ENCODE data around the gene ADAMTSL5.

The ADAMTSL5 gene

GRCh38 chr19:1495051-1495798 is 17.6 kb downstream of the ADAMTSL5 start:
- no peak for DNase-seq

DNA sequence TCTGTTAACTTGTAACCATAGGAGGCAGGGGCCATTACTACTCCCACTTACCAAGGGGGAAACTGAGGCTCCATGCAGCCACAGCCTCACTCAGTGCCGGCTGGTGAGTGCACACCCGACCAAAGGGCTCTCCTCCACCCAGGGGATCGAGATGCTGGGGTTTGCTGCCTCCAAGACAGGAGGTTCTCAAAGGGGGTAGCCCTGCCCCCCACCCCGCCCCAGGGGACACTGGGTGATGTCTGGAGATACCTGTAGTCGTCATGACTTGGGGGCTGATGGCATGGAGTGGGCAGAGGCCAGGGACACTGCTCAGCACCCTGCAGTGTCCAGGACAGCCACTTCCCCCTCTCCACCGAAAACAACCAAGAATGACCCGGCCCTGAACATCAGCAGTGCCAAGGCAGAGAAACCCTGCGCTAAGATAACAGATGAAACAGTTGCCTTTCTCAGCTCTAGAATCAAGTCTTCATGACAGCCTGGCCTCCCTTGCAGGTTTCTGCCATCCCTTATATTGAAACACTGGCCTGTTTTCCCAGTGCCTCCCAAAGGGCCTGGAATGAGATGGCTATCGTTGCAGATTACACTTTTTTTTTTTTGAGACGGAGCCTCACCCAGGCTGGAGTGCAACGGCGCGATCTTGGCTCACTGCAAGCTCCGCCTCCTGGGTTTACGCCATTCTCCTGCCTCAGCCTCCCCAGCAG is 18.6 kb downstream of the ADAMTSL5 start:
- DNase-seq: no peak

- no peak for DNase-seq
Measured at GRCh38 chr19:1492474-1493006, 20.3 kb downstream of the ADAMTSL5 start.

GRCh38 chr19:1491849-1492170 is 21.0 kb downstream of the ADAMTSL5 start:
- no peak for DNase-seq

- DNase-seq: no peak
Measured at GRCh38 chr19:1491114-1491848, 21.5 kb downstream of the ADAMTSL5 start, which contains the start of gene REEP6. REEP6 (plus strand) TSS chr19:1491181; CDS start chr19:1491270, 89 bp downstream.

DNA sequence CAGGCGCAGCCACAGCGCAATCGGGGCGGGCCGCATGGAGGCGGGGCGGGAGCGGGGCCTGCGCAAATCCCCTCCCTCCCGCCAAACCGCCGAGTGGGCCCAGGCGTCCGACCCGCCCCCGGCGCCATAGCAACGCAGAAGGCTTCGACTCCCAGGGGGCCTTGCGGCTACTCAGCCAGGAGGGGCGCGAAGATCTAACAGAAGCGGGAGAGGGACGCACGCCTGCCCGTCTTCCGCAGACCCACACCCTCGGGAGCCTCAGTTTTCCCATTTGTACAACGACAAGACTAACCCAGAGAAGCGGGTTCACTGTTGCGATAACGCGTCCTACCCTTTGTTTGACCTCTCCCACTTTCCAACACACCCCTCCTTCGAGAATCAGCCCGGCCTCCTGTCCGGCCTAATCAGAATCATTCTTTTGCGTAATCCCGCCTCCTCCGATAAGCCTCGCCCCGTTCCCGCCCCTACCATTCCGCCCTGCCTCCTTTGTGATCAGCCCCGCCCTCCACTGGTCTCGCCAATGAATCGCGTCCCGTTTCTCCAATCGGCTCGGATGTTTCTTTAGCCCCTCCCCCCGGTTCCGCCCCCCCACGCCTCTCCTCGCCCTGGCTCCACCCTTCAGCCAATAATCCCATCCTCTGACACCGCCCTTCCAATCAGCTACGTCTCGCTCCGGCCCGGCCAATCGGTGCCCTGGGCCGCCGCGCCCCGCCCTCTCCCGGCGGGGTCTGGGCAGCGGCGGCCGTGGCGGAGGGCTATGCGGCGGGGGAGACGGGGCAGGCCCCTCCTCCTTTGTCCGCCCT is 22.3 kb downstream of the ADAMTSL5 start, which contains the start of gene PCSK4:
Gene PCSK4, minus strand, starts transcription at position 40 of the 803 bp plus-strand sequence. Its CDS starts 4 bp downstream, at position 36.
- peak; percentile 99 to 100 for DNase-seq

DNA sequence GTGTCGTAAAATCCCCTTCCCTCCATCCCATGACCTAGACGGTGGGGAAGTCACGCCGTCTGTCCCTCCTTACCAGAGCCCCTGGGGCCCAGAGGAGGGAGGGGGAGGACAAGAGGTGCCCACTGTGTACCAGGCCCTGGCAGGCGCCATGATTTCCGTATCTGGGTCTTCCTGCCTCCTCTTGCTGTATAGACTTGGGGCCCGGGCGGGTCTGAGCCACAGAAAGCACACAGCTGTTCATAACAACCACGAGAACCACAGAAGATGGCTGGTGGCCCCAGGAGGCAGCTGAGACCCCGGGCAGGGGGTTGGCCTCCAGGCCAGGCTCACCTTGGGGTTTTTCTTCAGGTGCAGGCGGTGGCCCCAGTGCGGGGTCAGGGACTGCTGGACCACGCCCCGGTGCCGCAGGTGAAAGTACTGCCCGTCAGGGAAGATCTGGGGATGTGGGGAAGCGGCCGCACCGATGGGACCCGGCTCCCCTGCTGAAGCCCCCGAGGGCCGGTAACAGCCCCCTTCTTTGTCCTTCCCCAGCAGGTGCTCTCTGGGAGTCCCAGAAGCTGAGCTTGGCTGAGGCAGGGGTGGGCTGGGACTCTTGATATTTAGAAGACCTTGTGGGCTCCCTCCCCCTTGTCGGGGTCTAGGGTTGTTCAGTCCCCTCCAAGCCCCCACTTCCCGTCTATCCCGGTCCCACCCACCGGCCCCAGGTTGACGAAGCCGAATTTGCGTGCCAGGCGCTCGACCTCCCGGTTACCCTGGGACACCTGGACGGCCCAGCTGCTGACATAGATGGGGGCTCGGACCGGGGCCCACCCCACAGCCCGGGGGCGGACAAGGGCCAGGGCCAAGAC is 23.1 kb downstream of the ADAMTSL5 start:
- no peak for DNase-seq

DNA sequence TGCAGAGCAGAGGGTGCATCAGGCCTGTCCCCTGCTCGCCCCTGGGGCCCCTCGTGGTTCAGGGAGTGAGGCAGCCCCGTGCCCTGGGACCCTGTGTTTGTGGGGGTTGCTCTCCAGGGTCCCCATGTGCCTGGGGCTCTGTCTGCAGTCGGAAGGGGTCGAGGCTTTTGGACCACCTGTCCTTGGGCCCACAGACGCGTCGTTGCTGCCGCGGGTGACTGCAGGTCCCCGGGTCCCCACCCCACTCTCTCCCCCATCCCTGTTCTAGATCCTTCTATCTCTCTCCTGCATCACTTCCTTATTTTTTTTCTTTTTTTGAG is 24.6 kb downstream of the ADAMTSL5 start:
- no peak for DNase-seq

DNA sequence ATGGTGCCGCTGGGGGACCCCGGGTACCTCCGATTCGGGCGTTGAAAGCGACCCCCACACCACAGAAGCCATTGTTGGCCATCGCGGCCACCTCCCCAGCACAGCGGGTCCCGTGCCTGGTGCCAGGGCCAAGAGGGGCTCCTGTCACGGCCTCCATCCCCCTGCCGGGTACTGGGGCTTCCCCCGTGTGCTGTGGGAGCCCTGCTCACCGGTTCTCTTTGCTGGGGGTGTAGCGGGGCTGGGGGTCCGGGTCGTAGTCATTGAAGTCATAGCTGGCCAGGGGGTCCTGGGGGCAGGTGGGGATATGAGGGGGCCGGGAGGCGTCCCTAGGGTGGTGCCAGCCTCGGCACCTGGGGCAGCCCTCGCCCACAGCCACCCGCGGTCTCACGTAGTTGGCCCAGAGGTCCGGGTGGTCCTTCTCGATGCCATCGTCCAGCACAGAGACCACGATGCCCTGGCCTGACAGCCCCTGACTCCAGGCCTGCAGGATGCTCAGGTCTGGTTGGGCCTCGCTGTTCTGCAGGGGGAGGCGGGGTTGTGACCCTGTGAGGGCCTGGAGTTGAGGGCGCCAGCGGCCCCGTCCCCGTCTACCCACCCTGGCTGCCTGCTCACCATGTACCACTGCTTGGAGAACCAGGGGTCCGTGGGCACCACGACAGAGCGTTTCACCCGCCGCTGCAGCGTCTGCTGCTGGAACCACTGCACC is 25.1 kb downstream of the ADAMTSL5 start:
- no peak for DNase-seq

DNA sequence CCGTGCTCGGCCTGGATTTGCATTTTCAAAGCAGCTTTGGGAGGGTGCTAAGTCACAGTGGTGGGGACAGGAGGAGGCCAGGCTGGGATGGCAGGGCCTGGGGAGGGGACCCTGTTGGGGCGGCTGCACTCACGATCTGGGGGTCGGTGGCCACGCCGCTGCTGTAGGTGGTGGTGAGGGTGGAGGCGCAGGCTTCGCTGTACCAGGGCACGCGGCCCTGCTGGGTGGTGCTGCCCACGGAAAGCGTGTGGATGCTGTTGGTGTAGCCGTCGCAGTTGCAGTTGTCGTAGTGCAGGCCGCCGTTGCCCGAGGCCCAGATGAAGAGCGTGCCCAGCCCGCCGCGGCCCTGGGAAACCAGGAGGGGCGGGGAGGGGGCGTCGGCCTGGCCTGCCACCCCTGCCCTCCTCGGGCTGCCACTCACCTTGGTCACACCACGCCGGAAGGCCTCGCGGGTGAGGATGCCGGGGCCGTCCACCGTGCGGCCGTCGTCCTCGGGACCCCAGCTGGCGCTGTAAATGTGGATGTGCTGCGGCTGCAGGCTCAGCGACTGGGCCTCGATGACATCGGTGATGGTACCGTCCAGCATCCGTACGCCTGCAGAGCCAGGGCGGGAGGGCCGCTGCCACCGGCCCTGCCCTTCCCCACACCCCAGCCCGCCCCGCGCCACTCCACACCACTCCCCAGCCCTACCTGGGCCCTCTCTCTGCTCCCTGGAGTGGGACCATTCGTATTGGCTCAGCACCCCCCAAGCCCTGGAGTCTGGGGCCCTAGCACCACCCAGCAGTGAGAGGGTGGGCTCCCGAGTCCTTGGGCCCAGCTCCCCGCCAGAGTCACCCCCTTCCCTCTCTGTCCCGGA is 25.9 kb downstream of the ADAMTSL5 start:
- DNase-seq: no peak

DNA sequence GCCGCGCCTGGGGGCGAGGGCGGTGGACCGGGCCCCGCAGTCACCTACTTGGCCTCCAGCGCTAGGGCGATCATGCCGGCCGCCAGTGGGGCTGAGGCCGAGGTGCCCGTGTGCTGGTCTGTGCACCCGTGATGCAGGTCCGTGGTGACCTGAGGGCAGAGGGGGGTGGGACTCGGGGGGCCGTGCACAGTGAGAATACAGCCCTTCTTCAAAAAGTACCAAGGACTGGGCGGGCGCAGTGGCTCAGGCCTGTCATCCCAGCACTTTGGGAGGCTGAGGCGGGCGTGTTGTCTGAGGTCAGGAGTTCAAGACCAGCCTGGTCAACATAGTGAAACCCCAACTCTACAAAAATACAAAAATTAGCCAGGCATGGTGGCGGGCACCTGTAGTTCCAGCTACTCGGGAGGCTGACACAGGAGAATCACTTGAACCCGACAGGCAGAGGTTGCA is 28.8 kb downstream of the ADAMTSL5 start:
- DNase-seq: no peak

DNA sequence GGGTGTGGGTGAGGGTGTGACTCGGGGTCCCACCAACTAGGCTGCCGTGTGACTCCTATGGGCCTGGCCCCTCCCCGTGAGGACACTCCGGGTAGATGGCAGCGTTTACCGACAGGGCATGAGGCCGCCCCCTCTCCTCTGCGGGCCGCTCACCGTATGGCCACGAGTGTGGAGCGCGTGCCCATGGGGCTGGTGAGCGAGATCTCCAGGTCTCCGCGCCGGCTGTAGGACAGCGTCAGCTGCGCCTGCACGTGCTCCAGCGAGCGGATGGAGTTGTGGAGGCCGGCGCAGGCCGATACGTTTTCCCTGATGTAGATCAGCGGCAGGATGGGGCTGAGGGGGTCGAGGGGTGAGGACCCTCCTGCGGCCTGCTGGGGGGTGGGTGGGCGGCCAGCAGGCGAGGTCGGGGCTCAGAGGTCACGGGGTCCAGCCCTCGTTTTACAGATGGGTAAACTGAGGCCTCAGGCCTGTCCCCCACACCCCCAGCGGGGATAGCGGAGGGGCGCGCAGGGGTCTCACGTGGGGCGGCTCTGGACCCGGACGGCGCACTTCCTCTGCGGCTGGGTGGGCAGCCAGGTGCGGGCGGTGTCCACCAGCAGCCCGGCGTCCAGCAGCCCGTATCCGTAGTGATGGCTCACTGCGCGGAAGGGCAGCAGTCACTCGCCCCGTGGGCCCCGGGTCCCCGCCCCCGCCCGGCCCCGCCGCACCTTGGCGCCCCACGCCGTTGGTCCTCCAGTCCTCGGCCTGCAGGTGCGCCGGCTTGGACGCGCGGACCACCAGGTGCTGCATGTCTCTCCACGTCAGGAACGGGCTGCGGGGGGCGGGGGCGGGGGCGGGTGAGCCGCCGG is 29.5 kb downstream of the ADAMTSL5 start:
- no peak for DNase-seq

DNA sequence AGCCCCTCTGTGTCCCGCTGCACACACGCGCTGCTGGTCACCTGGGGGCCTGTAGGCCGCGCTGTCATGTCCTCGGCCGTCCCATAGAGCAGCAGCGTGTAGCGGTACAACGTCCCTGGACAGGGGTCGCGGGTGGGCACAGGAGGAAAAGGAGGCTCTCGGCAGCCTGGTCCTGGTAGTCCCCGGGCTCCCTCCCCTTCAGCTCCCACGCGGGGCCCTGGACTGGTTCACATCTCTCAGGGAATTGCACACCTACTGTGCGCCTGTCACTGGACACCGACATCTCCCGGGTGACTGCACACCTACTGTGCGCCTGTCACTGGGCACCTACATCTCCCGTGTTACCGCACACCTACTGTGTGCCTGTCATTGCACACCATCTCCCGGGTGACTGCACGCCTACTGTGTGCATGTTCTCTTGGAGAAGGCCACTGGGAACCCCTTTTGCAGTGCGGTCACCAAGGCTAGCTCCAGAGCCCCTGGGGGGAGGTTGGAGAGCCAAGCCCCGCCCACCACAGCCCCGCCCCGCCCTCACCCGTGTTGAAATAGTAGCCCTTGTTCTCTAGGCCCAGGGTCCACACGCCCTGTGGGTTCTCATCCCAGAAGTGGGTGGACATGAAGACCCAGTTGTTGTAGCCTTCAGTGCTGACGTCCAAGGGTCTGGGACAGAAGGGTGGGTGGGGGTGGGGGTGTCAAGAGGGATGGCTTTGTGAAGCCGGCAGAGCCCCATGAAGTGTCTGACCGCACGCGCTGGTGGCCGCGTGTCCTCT is 30.3 kb downstream of the ADAMTSL5 start:
- no peak for DNase-seq

DNA sequence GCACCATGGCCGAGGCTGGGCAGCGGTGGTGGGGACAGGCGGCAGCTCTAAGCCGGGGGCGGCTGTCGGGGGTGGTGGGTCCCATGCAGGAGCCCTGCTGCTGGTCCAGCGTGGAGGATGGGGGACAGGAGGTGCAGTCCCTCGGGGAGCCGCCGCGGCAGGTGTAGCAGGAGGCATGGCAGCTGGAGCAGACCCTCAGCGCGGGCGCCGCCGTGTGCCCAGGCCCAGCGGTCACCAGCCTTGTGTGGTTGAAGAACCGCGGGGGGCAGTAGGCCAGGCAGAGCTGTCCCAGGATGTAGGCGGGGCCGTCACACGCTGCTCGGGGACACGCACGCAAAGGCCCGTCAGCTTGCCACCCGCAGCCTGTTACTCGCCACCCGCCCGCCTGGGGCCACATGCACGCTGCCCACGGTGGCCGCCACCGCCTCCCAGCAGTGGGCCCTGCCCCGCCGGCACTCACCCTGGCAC is 30.9 kb downstream of the ADAMTSL5 start:
- no peak for DNase-seq

DNA sequence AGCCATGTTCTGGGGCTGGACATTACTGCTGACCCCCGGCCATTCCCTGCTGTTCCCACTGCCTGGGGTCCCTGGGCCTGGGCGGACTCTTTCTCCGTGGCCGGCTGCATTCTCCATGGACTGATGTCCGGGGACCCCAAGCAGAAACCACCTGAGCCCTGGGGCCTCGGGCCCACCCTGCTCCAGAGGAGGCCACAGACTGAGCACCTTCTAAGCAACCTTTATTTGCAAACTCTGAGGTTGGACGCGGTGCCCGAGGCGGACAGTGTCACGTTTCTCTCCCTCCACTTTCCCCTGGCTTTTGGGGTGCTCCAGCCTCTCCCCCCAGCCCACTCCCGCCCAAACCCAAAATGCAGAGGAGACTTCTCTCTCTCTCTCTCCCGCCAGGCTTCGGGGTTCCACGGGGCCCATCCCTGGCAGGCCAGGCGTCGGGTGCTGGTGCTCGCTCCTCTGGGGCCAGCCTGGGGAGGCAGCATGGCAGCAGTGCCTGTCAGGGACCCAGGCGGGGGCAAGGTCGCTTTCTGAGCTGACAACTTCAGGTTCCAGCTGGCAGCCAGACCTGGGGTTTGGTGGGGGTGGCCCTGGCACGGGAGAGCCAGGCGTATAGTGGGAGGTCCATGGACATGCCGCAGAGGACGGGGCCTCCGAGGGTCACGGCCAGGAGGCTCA is 31.5 kb downstream of the ADAMTSL5 start:
- no peak for DNase-seq

GRCh38 chr19:1478934-1479707 is 33.7 kb downstream of the ADAMTSL5 start, which contains the start of gene C19orf25:
C19orf25 (minus strand) TSS chr19:1479215; CDS start chr19:1478903, 312 bp downstream.
- peak; percentile 90 to 91 for DNase-seq
